Measurements from ENCODE around the gene DENND1C.

DNA sequence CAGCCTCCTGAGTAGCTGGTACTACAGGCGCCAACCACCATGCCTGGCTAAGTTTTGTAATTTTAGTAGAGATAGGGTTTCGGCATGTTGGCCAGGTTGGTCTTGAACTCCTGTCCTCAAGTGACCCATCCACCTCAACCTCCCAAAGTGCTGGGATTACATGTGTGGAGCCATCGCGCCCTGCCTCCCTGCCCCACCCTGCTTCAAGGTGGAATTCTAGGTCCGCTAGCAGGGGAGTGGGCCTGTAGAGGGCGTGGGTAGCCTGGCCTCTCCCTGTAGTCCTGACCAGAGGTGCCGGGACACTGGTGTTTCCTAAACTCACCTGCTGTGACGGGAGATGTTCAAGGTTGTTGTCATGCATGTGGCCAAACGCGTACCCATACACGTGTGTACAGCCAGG, 48.4 kb downstream of the DENND1C start:
- no peak for TF ChIP-seq CTCF (conservative IDR thresholded peaks at IDR 0.05; ENCODE audit: low read depth, low read length)
- TF ChIP-seq EZH2 (IDR thresholded peaks at IDR 0.05; ENCODE audit: low read length, unreplicated experiment): no peak
